ENCODE measurements around the gene CHORDC1.
A peak's percentile ranks its signal among the peaks of the same experiment; 100 is the strongest.
"Not testable (repeated sequence)": the region's sequence is repeated elsewhere in the genome, so short reads cannot be mapped to it uniquely, and the experiment has no call there.

CHORDC1 gene

GRCh38 chr11:90223248-90223585 is 368 bp upstream of the CHORDC1 start:
- peak overlapping the region; percentile 80 for H3K9ac ChIP-seq (ENCODE audit: insufficient read length)
- TF ChIP-seq EZH2 (IDR thresholded peaks at IDR 0.05) (no peak), POLR2AphosphoS5 (IDR thresholded peaks at IDR 0.05; ENCODE audit: borderline replicate concordance, low read depth, low read length) (peak; percentile 17; the same call in 1 of the 2 replicates)
- no peak overlapping the region for H3K27ac ChIP-seq

GRCh38 chr11:90221803-90222458 is 918 bp downstream of the CHORDC1 start:
- Histone ChIP-seq H3K27ac (no peak overlapping the region), H3K36me3 (ENCODE audit: insufficient read depth, low read length) (peaks cover 33% of the 10 kb centered on the region), H3K4me3 (peak overlapping the region; percentile 96), H3K9ac (ENCODE audit: insufficient read length) (peak overlapping the region; percentile 80), H3K9me3 (ENCODE audit: low read depth, low read length) (peaks cover 7% of the 10 kb centered on the region; the same call in 1 of the 2 replicates)
- TF ChIP-seq FOXP2 (optimal IDR thresholded peaks at IDR 0.05; ENCODE audit: control extremely low read depth, extremely low read length, insufficient read depth) (no peak), EZH2 (IDR thresholded peaks at IDR 0.05) (no peak), POLR2AphosphoS5 (IDR thresholded peaks at IDR 0.05; ENCODE audit: borderline replicate concordance, low read depth, low read length) (no peak)
- DNase-seq (ENCODE audit: low read depth, low spot score), result no peak

More at GRCh38 chr11:90223248-90223585, 368 bp upstream of the CHORDC1 start:
- DNase-seq (ENCODE audit: low read depth, low spot score), result no peak
- Histone ChIP-seq H3K4me3 (peak overlapping the region; percentile 96), H3K9me3 (ENCODE audit: low read depth, low read length) (peaks cover 7% of the 10 kb centered on the region; the same call in 1 of the 2 replicates), H3K36me3 (ENCODE audit: insufficient read depth, low read length) (peaks cover 24% of the 10 kb centered on the region)

- H3K9me3 ChIP-seq (ENCODE audit: low read depth, low read length), result peaks cover 7% of the 10 kb centered on the region; the same call in 1 of the 2 replicates
- H3K36me3 ChIP-seq (ENCODE audit: insufficient read depth, low read length), result peaks cover 47% of the 10 kb centered on the region
- H3K27ac ChIP-seq, result no peak overlapping the region
- H3K4me3 ChIP-seq, result peak overlapping the region; percentile 96
- no peak for TF ChIP-seq EZH2 (IDR thresholded peaks at IDR 0.05)
- TF ChIP-seq FOXP2 (optimal IDR thresholded peaks at IDR 0.05; ENCODE audit: control extremely low read depth, extremely low read length, insufficient read depth), result no peak
- no peak for TF ChIP-seq POLR2AphosphoS5 (IDR thresholded peaks at IDR 0.05; ENCODE audit: borderline replicate concordance, low read depth, low read length)
- DNase-seq (ENCODE audit: low read depth, low spot score), result no peak
- no peak overlapping the region for H3K9ac ChIP-seq (ENCODE audit: insufficient read length)
These were observed 2.5 kb downstream of the CHORDC1 start for GRCh38 chr11:90220391-90220790.

- H3K4me3 ChIP-seq, result no peak overlapping the region
- no peak for TF ChIP-seq FOXP2 (optimal IDR thresholded peaks at IDR 0.05; ENCODE audit: control extremely low read depth, extremely low read length, insufficient read depth)
- no peak for TF ChIP-seq EZH2 (IDR thresholded peaks at IDR 0.05)
- no peak for TF ChIP-seq POLR2AphosphoS5 (IDR thresholded peaks at IDR 0.05; ENCODE audit: borderline replicate concordance, low read depth, low read length)
- H3K9me3 ChIP-seq (ENCODE audit: low read depth, low read length), result peaks cover 7% of the 10 kb centered on the region; the same call in 1 of the 2 replicates
- H3K9ac ChIP-seq (ENCODE audit: insufficient read length), result no peak overlapping the region
- DNase-seq (ENCODE audit: low read depth, low spot score), result no peak
- peaks cover 55% of the 10 kb centered on the region for H3K36me3 ChIP-seq (ENCODE audit: insufficient read depth, low read length)
- H3K27ac ChIP-seq, result no peak overlapping the region
These were observed 3.4 kb downstream of the CHORDC1 start for GRCh38 chr11:90219438-90219837.

- Histone ChIP-seq H3K9me3 (ENCODE audit: low read depth, low read length) (peaks cover 7% of the 10 kb centered on the region; the same call in 1 of the 2 replicates), H3K27ac (no peak overlapping the region), H3K4me3 (no peak overlapping the region), H3K9ac (ENCODE audit: insufficient read length) (no peak overlapping the region), H3K36me3 (ENCODE audit: insufficient read depth, low read length) (peaks cover 64% of the 10 kb centered on the region)
- TF ChIP-seq POLR2AphosphoS5 (IDR thresholded peaks at IDR 0.05; ENCODE audit: borderline replicate concordance, low read depth, low read length) (no peak), EZH2 (IDR thresholded peaks at IDR 0.05) (no peak), FOXP2 (optimal IDR thresholded peaks at IDR 0.05; ENCODE audit: control extremely low read depth, extremely low read length, insufficient read depth) (no peak)
- DNase-seq (ENCODE audit: low read depth, low spot score), result no peak
These were observed 4.2 kb downstream of the CHORDC1 start for GRCh38 chr11:90218606-90219005.

- DNase-seq (ENCODE audit: low read depth, low spot score), result no peak
- peaks cover 84% of the 10 kb centered on the region for H3K36me3 ChIP-seq (ENCODE audit: insufficient read depth, low read length)
- peaks cover 7% of the 10 kb centered on the region; the same call in 1 of the 2 replicates for H3K9me3 ChIP-seq (ENCODE audit: low read depth, low read length)
- no peak overlapping the region for H3K9ac ChIP-seq (ENCODE audit: insufficient read length)
- H3K4me3 ChIP-seq, result no peak overlapping the region
- no peak overlapping the region for H3K27ac ChIP-seq
- no peak for TF ChIP-seq EZH2 (IDR thresholded peaks at IDR 0.05)
- no peak for TF ChIP-seq FOXP2 (optimal IDR thresholded peaks at IDR 0.05; ENCODE audit: control extremely low read depth, extremely low read length, insufficient read depth)
- no peak for TF ChIP-seq POLR2AphosphoS5 (IDR thresholded peaks at IDR 0.05; ENCODE audit: borderline replicate concordance, low read depth, low read length)
These were observed 6.2 kb downstream of the CHORDC1 start for GRCh38 chr11:90216611-90217010.

GRCh38 chr11:90213322-90213721 is 9.5 kb downstream of the CHORDC1 start:
- Histone ChIP-seq H3K9me3 (ENCODE audit: low read depth, low read length) (no peaks in the 10 kb centered on the region), H3K27ac (no peak overlapping the region), H3K4me3 (no peak overlapping the region), H3K9ac (ENCODE audit: insufficient read length) (no peak overlapping the region), H3K36me3 (ENCODE audit: insufficient read depth, low read length) (peaks cover 93% of the 10 kb centered on the region)
- DNase-seq (ENCODE audit: low read depth, low spot score), result no peak
- TF ChIP-seq EZH2 (IDR thresholded peaks at IDR 0.05) (no peak), FOXP2 (optimal IDR thresholded peaks at IDR 0.05; ENCODE audit: control extremely low read depth, extremely low read length, insufficient read depth) (no peak), POLR2AphosphoS5 (IDR thresholded peaks at IDR 0.05; ENCODE audit: borderline replicate concordance, low read depth, low read length) (no peak)

GRCh38 chr11:90208857-90209256 is 14.0 kb downstream of the CHORDC1 start:
- Histone ChIP-seq H3K36me3 (ENCODE audit: insufficient read depth, low read length) (peaks cover 92% of the 10 kb centered on the region), H3K4me3 (no peak overlapping the region), H3K9ac (ENCODE audit: insufficient read length) (no peak overlapping the region), H3K27ac (no peak overlapping the region), H3K9me3 (ENCODE audit: low read depth, low read length) (no peaks in the 10 kb centered on the region)
- DNase-seq (ENCODE audit: low read depth, low spot score), result no peak
- no peak for TF ChIP-seq POLR2AphosphoS5 (IDR thresholded peaks at IDR 0.05; ENCODE audit: borderline replicate concordance, low read depth, low read length)

GRCh38 chr11:90207992-90208391 is 14.9 kb downstream of the CHORDC1 start:
- not testable (repeated sequence) for H3K4me3 ChIP-seq; H3K9ac ChIP-seq (ENCODE audit: insufficient read length); DNase-seq (ENCODE audit: low read depth, low spot score); H3K9me3 ChIP-seq (ENCODE audit: low read depth, low read length); H3K27ac ChIP-seq
- H3K36me3 ChIP-seq (ENCODE audit: insufficient read depth, low read length), result peaks cover 92% of the 10 kb centered on the region

All from SK-N-MC (cell line).